ENCODE data around the gene SNX32.

DNA sequence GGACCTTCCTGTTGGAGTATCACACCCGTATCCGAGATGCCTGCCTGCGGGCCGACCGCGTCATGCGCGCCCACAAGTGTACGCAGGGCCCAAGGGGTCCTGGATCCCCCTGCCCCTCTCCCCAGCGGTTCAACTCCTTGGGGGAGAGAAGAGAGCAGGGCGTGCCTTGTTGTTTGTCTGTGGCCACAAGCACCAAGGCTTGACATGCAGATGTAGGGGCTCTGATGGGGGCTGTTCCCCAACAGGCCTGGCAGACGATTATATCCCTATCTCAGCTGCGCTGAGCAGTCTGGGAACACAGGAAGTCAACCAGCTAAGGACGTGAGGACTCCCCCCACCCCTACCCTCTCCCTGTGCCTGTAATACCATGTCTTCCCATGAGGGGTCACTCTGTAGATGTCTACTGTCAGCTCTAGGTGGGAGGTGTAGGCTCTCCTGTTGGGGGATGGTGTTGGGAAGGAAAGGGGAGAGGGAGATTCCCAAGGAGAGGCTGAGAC lies 17.4 kb downstream of the SNX32 start:
- TF ChIP-seq, protein P1, sequence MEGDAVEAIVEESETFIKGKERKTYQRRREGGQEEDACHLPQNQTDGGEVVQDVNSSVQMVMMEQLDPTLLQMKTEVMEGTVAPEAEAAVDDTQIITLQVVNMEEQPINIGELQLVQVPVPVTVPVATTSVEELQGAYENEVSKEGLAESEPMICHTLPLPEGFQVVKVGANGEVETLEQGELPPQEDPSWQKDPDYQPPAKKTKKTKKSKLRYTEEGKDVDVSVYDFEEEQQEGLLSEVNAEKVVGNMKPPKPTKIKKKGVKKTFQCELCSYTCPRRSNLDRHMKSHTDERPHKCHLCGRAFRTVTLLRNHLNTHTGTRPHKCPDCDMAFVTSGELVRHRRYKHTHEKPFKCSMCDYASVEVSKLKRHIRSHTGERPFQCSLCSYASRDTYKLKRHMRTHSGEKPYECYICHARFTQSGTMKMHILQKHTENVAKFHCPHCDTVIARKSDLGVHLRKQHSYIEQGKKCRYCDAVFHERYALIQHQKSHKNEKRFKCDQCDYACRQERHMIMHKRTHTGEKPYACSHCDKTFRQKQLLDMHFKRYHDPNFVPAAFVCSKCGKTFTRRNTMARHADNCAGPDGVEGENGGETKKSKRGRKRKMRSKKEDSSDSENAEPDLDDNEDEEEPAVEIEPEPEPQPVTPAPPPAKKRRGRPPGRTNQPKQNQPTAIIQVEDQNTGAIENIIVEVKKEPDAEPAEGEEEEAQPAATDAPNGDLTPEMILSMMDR (IDR thresholded peaks at IDR 0.05): no peak
- no peak for TF ChIP-seq POLR2A (IDR thresholded peaks at IDR 0.05)

All from lower leg skin (tissue), 3 donors.